GM21367 (cell line): Measurements from ENCODE around the gene TNS4.

Experiments
- ATAC-seq: cut with Tn5 transposase; IDR thresholded peaks from one replicate; pipeline ENCODE4 v1.9.1; 2021; ENCODE audit not compliant: unreplicated experiment

The TNS4 gene

DNA sequence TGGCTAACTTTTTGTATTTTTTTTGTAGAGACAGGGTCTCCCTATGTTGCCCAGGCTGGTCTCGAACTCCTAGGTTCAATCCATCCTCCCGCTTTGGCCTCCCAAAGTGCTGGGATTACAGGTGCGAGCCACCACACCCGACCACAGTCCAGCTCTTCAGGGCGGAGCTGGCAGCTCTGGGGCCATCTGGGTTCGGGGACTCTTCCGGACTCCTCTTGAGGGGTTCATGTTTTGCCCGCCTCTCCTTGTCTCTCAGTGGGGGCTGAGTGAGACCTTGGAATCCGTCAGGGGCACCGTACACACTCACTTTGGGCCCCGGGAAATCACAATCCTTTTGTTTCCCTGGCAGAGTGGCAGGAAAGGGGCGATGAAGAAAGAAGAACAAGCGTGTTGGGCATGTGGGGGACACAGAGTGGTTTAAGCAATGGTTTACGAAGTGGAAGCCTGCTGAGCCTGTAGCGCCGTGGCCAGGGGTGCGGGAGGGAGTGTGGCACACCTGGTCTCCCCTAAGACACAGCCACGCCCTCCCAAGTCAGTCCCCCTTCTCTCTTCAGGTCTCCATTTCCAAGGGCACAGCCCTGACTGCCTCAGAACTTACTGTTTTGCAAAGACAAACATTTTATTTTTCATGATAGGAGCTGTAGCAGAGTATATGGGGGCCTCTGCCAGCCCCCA lies 26.1 kb downstream of the TNS4 start:
- ATAC-seq: no peak

- no peak for ATAC-seq
These were observed 26.9 kb downstream of the TNS4 start for GRCh38 chr17:40474419-40475002.

- ATAC-seq: no peak
These were observed 27.7 kb downstream of the TNS4 start for GRCh38 chr17:40473573-40474365.

DNA sequence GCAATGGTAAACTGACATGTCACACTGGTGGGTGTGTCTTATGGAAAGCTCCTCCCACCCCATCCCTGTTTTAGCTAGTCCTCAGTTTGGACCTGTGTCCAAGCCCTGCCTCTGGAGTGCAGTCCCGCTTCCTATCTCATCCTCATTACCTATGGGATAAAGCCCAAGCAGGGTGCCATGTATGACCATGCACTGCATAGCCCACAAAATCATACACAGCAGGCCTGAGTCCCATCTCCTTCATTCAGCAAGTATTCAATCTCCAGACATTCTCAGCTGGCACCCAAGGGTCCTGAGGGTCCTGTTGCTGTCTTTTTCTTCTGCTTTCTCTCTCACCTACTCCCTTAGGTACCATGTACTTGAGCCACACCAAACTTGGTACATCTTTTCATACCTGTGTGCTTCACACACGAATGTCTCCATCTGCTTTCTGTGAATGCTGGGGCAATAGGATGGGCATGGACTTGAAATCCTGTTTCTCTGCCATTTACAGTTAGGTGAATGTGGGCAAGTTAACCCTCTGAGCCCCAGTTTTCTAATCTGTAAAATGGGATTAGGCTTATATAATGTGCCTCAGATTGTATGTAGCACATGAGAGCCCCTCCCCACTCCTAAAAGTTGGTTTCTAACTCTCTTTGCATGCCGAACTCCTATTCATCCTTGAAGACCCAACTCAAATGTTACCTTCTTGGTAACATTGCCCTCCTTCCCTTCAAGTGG lies 28.5 kb downstream of the TNS4 start:
- ATAC-seq: no peak

- no peak for ATAC-seq
These were observed 29.3 kb downstream of the TNS4 start for GRCh38 chr17:40471846-40472732.

GRCh38 chr17:40470932-40471828 lies 30.2 kb downstream of the TNS4 start:
- no peak for ATAC-seq

GRCh38 chr17:40469805-40470675 lies 31.4 kb downstream of the TNS4 start:
- ATAC-seq: no peak

DNA sequence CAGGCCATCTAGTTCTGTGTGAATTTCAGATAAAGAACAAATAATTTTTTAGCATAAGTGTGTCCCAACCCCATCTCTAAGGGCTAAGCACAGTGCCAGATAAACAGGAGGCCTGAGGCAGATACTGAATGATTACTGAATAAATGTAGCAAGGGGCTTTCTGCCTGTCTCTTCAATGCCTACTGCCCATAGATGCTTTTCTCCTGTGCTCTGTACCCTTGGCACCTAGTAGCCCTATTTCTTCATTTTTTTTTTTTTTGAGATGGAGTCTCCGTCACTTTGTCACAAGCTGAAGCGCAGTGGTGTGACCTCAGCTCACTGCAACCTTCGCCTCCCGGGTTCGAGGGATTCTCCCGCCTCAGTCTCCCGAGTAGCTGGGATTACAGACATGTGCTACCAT lies 32.9 kb downstream of the TNS4 start:
- ATAC-seq: no peak

GRCh38 chr17:40467281-40467867 lies 34.0 kb downstream of the TNS4 start:
- ATAC-seq: no peak

GRCh38 chr17:40466298-40466971 lies 35.0 kb downstream of the TNS4 start:
- no peak for ATAC-seq

DNA sequence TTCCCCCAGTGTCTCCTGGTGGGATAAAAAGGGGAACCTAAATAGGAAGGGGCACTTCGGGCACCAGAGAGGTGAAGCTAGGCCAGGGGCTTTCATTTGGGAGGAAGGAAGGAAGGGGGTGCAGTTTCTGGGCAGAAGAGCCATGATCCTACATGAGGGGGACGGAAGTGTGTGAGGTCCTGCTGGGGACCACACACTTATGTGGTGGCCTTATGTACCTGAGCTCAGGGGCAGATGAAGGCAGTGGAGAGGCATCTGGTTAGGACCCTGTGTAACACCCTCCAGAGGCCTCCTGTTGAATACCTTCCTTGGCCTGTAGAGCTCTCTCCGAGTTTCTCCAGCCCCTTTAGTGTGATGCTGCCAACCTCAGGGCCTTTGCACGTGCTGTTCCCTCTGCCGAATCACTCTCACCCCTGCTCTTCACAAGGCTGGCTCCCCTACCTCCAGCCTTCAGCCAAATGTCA lies 37.0 kb downstream of the TNS4 start:
- no peak for ATAC-seq

- no peak for ATAC-seq
These were observed 38.3 kb downstream of the TNS4 start for GRCh38 chr17:40463122-40463550.

- ATAC-seq: no peak
These were observed 38.9 kb downstream of the TNS4 start for GRCh38 chr17:40462343-40463121.

DNA sequence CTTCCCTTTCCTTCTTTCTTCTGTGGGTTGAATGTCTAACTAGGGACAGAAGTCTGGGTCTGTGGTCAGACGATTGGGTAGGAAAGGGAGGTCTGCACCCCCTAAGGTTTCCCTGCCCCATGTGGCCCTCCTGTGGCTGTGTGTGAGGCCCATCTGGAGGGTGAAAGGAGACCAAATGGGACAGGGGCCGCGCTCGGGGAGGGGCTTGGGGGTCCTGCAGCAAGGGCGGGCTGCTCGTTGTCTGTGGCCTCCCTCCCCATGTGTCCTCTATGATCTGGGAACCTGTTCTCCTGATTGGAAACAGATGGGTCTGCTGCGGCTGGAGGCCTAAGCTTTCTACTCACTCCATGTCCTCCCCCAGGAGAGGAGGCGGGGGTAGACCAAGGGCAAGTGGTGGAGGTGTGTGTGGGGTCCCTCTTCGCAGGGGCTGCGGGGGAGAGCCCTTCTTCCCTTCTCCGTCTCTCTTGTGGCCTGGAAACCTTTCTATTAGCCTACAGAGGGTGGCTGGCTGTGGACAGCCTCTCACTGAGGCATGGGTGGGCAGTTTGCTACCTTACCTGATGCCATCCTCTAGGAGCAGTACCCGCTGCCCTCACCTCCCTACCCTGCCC lies 39.6 kb downstream of the TNS4 start:
- no peak for ATAC-seq

DNA sequence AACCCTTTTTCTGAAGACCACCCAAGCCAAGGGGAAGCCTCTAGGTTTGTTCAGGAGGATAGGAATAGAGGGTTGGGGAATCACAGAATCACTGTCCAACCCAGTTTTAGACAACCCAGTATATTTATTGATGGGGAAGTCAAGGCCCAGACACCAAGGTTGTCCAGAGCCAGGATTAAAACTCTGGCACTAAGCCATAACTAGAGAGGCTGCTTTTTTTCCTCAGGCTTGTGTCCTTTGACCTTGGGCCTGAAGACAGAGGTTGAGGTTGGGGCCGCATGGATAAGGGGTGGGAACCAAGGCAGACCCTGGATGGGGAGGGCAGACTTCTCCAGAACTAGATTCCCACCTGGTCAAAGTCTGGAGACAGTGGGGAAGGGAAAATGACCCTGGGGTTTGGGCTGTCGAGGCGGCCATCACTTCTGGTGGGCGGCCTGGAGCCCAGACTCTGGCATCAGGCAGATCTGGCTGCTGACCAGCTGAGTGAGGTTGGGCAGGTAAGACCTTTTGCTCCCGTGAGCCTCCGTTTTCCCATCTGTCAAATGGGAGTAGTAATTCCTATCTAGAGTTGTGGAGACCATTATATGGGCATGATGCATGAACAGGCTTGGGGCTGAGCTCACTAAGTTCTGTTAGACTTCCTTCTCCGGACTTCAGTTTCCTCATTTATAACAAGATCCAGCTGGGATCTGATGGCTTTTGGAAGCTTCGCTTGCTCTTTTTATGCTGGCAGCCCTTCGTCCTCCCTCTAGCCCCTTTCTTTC lies 40.3 kb downstream of the TNS4 start:
- no peak for ATAC-seq

- no peak for ATAC-seq
These were observed 40.8 kb downstream of the TNS4 start for GRCh38 chr17:40460604-40460967.
